Choroid plexus epithelial cell (primary cell): ENCODE results near the gene PARD3.

Source experiments
- DNase-seq: peaks from one replicate; pipeline ENCODE4 v3.0.0-alpha.2; 2010; ENCODE audit warnings: low read depth
- H3K4me3 ChIP-seq: 2 replicates; pipeline ENCODE4 v1.5.1; 2011; ENCODE audit warnings: low read depth, mild to moderate bottlenecking, control low read depth, low read length, moderate library complexity
- CTCF ChIP-seq: conservative IDR thresholded peaks from 2 replicates; pipeline ENCODE4 v1.5.1; 2011; ENCODE audit warnings: low read depth, mild to moderate bottlenecking, control low read depth, inconsistent platforms, low read length, moderate library complexity

The PARD3 gene

GRCh38 chr10:34739915-34740314 lies 75.2 kb downstream of the PARD3 start:
- DNase-seq = peak; percentile 89
- peak overlapping the region; percentile 24 for H3K4me3 ChIP-seq
- no peak for TF ChIP-seq CTCF

GRCh38 chr10:34737772-34738169 lies 77.3 kb downstream of the PARD3 start:
- DNase-seq = no peak
- TF ChIP-seq CTCF = no peak
- H3K4me3 ChIP-seq = no peak overlapping the region

GRCh38 chr10:34736976-34737771 lies 77.9 kb downstream of the PARD3 start:
- H3K4me3 ChIP-seq = no peak overlapping the region
- DNase-seq = no peak
- TF ChIP-seq CTCF = no peak

GRCh38 chr10:34734918-34735317 lies 80.2 kb downstream of the PARD3 start:
- no peak overlapping the region for H3K4me3 ChIP-seq
- DNase-seq = no peak
- TF ChIP-seq CTCF = no peak

GRCh38 chr10:34732926-34733325 lies 82.2 kb downstream of the PARD3 start:
- no peak for DNase-seq
- TF ChIP-seq CTCF = peak; percentile 46
- H3K4me3 ChIP-seq = no peak overlapping the region

- no peak overlapping the region for H3K4me3 ChIP-seq
- peak; percentile 73 for DNase-seq
- no peak for TF ChIP-seq CTCF
Measured at GRCh38 chr10:34731885-34732701, 83.0 kb downstream of the PARD3 start.
